SK-N-SH (cell line): Measurements from ENCODE around the gene NDEL1.

Experiments used
- EP300 ChIP-seq, 2 experiments: IDR thresholded peaks; 2 replicates each; pipeline versions ENCODE4 v1.4.0 to v1.6.1; 2012; ENCODE audit warnings: borderline replicate concordance in 1 of 2, low read depth in 1 of 2, low read length in 1 of 2
- EZH2phosphoT487 ChIP-seq: fragments of 200-600 bp; sonication (generic); IDR thresholded peaks from 2 replicates; pipeline ENCODE4 v1.6.1; 2017; ENCODE audit warnings: low read depth, mixed run types, mild to moderate bottlenecking, antibody characterized with exemption, moderate library complexity, borderline replicate concordance
- FOXJ3 ChIP-seq: sonication (generic); formaldehyde crosslinking; IDR thresholded peaks from 2 replicates; pipeline ENCODE4 v1.5.1; 2020; ENCODE audit warnings: mild to moderate bottlenecking, missing genetic modification reagents
- JUND ChIP-seq: IDR thresholded peaks from 2 replicates; pipeline ENCODE4 v1.4.0; 2012
- POLR2AphosphoS5 ChIP-seq: IDR thresholded peaks from 2 replicates; pipeline ENCODE4 v1.6.1; 2012; ENCODE audit warnings: low read depth, low read length
- RAD21 ChIP-seq: IDR thresholded peaks from 2 replicates; pipeline ENCODE4 v1.6.1; 2012; ENCODE audit warnings: mild to moderate bottlenecking, low read length
- RFX5 ChIP-seq: IDR thresholded peaks from 2 replicates; pipeline ENCODE4 v1.6.1; 2012; ENCODE audit warnings: mild to moderate bottlenecking, improper control_type of control experiment, low read length
- RXRA ChIP-seq: IDR thresholded peaks from 2 replicates; pipeline ENCODE4 v1.4.0; 2012; ENCODE audit warnings: low read depth, mild to moderate bottlenecking, borderline replicate concordance
- TAF1 ChIP-seq: IDR thresholded peaks from 2 replicates; pipeline ENCODE4 v1.6.1; 2012; ENCODE audit warnings: low read depth, mild to moderate bottlenecking, low read length, moderate library complexity, borderline replicate concordance
- TCF12 ChIP-seq: IDR thresholded peaks from 2 replicates; pipeline ENCODE4 v1.4.0; 2012
- TF ChIP-seq, protein P1 (sequence below): fragments of 200-600 bp; sonication (generic); IDR thresholded peaks from 2 replicates; pipeline ENCODE4 v1.6.1; 2017; ENCODE audit warnings: antibody characterized with exemption, mild to moderate bottlenecking, moderate library complexity
- TF ChIP-seq, protein P2 (sequence below): IDR thresholded peaks from 2 replicates; pipeline ENCODE4 v1.6.1; 2012; ENCODE audit warnings: mild to moderate bottlenecking, low read depth, low read length, moderate library complexity
- TF ChIP-seq, protein P3 (sequence below): IDR thresholded peaks from 2 replicates; pipeline ENCODE4 v1.4.0; 2012; ENCODE audit warnings: low read depth, borderline replicate concordance
- TF ChIP-seq, protein P4 (sequence below): IDR thresholded peaks from 2 replicates; pipeline ENCODE4 v1.4.0; 2012; ENCODE audit warnings: low read depth, borderline replicate concordance

DNA sequence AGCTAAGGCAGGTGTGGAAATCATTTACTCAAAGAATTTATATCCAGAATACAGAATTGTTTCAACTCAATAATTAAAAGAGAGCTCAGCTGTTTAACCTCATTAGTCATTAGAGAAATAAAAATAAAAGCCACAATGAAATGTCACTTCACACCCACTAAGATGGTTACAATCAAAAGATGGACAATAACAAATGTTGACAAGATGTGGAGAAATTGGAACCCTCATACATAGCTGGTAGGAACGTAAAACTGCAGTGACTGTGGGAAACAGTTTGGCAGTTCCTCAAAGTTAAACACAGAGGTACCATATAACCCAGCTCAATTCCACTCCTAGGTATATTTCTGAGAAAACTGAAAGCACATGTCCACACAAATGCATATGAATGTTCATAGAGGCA lies 49.8 kb downstream of the NDEL1 start:
- TF ChIP-seq FOXJ3 (no peak), TAF1 (no peak), RAD21 (no peak), EZH2phosphoT487 (no peak), POLR2AphosphoS5 (no peak), RXRA (no peak), EP300 (IDR thresholded peaks at IDR 0.05; ENCODE audit: borderline replicate concordance in 1 of 2, low read depth in 1 of 2, low read length in 1 of 2) (no peak), TCF12 (no peak), JUND (no peak), RFX5 (no peak)
- TF ChIP-seq, protein P1, sequence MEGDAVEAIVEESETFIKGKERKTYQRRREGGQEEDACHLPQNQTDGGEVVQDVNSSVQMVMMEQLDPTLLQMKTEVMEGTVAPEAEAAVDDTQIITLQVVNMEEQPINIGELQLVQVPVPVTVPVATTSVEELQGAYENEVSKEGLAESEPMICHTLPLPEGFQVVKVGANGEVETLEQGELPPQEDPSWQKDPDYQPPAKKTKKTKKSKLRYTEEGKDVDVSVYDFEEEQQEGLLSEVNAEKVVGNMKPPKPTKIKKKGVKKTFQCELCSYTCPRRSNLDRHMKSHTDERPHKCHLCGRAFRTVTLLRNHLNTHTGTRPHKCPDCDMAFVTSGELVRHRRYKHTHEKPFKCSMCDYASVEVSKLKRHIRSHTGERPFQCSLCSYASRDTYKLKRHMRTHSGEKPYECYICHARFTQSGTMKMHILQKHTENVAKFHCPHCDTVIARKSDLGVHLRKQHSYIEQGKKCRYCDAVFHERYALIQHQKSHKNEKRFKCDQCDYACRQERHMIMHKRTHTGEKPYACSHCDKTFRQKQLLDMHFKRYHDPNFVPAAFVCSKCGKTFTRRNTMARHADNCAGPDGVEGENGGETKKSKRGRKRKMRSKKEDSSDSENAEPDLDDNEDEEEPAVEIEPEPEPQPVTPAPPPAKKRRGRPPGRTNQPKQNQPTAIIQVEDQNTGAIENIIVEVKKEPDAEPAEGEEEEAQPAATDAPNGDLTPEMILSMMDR = no peak
- TF ChIP-seq, protein P2, sequence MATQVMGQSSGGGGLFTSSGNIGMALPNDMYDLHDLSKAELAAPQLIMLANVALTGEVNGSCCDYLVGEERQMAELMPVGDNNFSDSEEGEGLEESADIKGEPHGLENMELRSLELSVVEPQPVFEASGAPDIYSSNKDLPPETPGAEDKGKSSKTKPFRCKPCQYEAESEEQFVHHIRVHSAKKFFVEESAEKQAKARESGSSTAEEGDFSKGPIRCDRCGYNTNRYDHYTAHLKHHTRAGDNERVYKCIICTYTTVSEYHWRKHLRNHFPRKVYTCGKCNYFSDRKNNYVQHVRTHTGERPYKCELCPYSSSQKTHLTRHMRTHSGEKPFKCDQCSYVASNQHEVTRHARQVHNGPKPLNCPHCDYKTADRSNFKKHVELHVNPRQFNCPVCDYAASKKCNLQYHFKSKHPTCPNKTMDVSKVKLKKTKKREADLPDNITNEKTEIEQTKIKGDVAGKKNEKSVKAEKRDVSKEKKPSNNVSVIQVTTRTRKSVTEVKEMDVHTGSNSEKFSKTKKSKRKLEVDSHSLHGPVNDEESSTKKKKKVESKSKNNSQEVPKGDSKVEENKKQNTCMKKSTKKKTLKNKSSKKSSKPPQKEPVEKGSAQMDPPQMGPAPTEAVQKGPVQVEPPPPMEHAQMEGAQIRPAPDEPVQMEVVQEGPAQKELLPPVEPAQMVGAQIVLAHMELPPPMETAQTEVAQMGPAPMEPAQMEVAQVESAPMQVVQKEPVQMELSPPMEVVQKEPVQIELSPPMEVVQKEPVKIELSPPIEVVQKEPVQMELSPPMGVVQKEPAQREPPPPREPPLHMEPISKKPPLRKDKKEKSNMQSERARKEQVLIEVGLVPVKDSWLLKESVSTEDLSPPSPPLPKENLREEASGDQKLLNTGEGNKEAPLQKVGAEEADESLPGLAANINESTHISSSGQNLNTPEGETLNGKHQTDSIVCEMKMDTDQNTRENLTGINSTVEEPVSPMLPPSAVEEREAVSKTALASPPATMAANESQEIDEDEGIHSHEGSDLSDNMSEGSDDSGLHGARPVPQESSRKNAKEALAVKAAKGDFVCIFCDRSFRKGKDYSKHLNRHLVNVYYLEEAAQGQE = no peak
- TF ChIP-seq, protein P3, sequence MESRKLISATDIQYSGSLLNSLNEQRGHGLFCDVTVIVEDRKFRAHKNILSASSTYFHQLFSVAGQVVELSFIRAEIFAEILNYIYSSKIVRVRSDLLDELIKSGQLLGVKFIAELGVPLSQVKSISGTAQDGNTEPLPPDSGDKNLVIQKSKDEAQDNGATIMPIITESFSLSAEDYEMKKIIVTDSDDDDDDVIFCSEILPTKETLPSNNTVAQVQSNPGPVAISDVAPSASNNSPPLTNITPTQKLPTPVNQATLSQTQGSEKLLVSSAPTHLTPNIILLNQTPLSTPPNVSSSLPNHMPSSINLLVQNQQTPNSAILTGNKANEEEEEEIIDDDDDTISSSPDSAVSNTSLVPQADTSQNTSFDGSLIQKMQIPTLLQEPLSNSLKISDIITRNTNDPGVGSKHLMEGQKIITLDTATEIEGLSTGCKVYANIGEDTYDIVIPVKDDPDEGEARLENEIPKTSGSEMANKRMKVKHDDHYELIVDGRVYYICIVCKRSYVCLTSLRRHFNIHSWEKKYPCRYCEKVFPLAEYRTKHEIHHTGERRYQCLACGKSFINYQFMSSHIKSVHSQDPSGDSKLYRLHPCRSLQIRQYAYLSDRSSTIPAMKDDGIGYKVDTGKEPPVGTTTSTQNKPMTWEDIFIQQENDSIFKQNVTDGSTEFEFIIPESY = no peak
- TF ChIP-seq, protein P4, sequence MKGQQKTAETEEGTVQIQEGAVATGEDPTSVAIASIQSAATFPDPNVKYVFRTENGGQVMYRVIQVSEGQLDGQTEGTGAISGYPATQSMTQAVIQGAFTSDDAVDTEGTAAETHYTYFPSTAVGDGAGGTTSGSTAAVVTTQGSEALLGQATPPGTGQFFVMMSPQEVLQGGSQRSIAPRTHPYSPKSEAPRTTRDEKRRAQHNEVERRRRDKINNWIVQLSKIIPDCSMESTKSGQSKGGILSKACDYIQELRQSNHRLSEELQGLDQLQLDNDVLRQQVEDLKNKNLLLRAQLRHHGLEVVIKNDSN = no peak
